HG02885 (cell line): ENCODE data around the gene VCAN.

Experiments used
- ATAC-seq: cut with Tn5 transposase; IDR thresholded peaks from one replicate; pipeline ENCODE4 v1.9.1; 2021; ENCODE audit warnings: mild to moderate bottlenecking; ENCODE audit not compliant: unreplicated experiment, poor library complexity

VCAN gene

GRCh38 chr5:83493644-83494043 is 22.1 kb downstream of the VCAN start:
- no peak for ATAC-seq

DNA sequence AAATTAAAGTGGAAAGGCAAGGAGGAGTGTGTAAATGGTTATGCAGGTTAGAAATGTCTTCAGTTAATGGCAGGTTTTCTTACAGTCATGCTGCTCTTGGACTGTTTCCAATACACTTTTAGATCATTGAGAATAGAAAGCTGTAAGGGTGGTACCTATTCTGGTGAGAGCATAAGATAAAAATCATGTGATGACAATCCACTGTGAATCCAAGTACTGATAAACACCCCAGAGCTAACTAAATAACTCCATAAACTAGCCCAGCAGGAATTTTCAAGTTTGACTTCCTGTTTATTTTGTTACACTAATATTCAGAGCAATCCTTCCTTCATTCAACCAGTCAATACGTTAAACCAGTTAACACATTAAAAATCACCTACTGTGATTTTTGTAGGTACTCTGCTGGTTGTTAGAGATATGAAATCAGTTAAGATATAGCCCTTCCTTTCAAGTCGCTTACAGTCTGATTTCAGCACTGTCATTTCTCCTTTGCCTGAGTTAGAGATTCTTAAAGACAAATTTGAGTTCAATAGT is 22.6 kb downstream of the VCAN start:
- ATAC-seq, result no peak

GRCh38 chr5:83494666-83495065 is 23.1 kb downstream of the VCAN start:
- no peak for ATAC-seq

- ATAC-seq, result no peak
Observed at GRCh38 chr5:83496626-83497025, 25.1 kb downstream of the VCAN start.

DNA sequence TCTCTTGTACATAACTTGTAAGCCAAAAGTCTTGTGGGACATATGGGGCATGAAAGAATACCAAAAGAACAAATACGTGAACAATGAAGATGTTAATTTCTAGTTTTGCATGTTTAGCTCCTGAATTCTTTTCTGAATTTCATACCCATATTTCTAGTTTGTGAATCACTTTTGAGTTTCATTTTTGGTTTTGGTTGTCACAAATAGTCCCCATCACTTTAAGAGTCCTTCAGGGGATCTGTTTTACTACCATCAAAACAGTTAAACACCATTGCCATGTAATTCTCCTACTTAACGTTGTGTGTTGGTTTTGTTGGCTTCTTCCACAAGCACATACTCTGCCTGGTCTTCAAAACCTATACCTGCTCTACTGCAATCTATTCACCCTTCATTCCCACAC is 27.0 kb downstream of the VCAN start:
- peak; percentile 69 for ATAC-seq

DNA sequence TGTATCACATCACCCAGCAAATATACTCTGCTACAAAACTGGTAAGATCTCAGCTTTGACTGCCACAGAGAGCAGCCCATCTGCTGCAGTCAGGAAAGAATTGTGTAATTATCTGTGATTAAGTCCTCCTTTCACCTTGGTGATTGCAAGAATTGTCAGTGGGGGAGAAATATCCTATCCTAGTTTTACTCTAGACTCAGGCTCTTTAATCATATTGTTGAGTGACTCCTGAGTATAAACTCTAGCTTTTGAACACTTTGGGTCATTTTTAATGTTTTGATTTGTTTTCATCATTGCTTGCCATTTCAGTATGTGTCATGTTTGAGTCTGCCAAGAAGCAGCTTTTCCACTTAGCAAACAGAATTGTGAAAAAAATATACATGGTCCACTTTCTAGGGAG is 32.1 kb downstream of the VCAN start:
- no peak for ATAC-seq

DNA sequence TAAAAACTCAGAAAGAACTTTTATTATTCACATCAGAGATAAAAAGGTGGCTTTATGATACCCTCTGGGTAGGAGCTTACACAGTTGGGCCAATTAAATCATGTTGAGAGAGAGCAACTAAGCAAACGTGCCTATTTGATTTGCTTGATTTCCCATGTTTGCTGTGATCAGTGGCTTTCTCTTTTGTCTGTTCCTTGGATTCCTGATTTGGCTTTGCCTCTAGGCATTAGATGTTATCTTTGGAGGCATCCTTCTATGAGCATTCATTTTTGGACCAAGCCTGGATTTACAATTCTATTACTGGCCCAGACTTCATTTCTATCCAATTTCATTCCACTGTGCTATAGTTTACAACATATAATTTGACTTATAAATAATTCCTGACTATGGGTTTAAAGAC is 35.9 kb downstream of the VCAN start:
- ATAC-seq, result no peak

GRCh38 chr5:83509540-83509939 is 38.0 kb downstream of the VCAN start:
- ATAC-seq, result no peak

DNA sequence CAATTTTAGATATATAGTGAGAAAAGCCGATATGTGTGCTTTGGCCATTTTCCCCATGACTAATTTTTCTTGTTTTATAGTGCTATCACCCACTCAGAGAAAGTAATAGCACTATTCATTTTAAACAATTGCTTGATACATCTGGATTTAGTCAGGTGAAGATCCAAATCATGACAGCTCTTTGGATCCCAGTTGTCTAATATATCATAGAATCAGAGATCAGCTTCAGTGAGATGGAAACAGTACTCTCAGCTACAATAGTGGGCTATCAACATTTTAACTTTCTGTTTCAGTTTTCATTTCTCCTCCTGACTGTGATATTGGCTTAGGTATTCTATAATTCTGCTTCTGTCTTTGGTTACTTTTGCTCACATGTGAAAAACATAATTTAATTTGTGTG is 38.7 kb downstream of the VCAN start:
- ATAC-seq, result peak; percentile 86

GRCh38 chr5:83512061-83512745 is 40.7 kb downstream of the VCAN start:
- ATAC-seq, result no peak

- ATAC-seq, result no peak
Observed at GRCh38 chr5:83513081-83513480, 41.5 kb downstream of the VCAN start.

GRCh38 chr5:83513491-83513890 is 41.9 kb downstream of the VCAN start:
- ATAC-seq, result no peak

DNA sequence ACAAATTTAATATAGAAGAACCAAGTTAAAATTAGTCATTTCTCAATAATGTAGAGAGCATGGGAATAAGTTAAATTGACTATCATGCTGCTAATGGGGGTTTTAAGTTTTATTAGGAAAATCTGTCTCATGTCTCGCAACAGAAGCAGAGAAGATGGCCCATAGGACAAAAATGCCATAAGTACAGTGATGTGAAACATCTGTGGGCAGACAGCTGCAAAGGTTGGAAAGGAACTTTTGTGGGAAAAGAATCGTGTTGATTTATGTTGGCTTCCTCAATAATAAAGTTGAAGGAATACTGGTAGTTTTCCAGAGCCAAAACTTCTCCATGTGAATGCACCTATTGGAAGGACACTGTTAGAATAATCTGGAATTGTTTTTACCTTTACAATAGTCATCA is 44.8 kb downstream of the VCAN start:
- ATAC-seq, result no peak

GRCh38 chr5:83517072-83517687 is 45.6 kb downstream of the VCAN start:
- ATAC-seq, result no peak

- ATAC-seq, result no peak
Observed at GRCh38 chr5:83517688-83518085, 46.1 kb downstream of the VCAN start.

DNA sequence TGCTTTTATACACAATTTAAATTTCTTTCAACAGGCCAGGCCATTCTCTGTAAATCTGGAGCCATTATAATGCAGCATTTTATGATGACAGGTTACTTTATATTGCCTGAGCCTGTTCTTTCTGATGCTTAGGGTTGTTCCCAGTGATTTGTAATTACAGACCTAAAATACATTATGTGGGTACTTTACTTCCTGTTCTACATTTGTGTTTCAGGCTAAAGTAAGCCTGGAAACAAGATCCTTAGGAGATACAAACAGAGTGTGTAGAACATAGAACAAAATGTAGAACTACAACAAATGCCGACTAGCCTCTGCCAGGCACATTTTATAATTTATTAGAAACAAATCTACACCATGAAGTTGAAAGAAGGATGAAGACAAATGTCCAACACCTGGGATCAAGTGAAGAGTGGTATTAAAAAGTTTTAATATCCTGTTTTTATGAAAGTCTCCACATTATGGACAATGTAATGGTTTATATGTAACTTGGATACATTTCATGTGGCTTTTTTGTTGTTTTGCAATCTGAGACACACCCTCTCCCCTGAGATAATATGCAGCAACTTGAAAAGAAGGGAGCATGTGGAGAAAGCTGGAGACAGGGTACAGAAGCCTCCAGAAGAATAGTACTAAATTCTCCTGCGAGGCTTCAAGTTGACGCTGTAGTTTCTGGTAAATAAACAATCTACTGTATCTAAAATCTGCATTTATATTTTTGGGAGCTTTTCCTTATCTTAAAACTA is 46.9 kb downstream of the VCAN start:
- ATAC-seq, result no peak

GRCh38 chr5:83522446-83522845 is 50.9 kb downstream of the VCAN start:
- no peak for ATAC-seq

DNA sequence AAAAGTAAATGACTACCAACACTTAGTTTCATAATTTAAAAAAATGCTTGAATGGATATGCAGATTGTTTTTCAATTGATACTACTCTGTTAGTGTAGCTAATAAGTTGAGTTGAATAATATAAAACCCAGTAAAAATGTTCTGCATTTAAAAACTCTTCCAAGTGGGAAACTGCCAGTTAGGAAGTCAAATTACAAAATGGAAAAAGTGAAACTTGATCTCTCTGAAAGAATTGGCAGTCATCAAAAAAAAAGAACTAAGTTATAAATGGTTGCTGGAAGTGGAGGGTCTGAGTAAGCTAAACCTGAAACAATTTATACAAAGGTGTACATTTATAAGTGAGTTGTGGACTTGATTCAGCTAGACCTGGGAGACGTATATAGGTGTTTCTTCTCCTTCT is 52.4 kb downstream of the VCAN start:
- ATAC-seq, result no peak

DNA sequence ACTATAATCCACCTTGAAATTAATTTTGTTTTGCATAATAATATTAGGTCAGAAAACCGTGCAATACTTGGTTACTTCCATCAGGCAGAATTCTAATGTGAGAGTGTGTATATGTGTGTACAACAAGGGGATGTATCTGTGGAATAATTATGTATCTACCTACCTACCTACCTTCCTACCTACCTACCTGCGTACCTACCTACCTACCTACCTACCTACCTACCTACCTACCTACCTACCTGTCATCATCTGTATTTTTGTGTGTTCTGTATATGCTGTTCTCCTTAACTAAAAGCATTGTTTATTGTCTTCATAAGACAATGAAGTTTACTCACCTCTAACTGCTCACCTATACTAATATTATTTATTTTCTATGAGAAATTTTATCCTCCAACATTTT is 52.8 kb downstream of the VCAN start:
- no peak for ATAC-seq

DNA sequence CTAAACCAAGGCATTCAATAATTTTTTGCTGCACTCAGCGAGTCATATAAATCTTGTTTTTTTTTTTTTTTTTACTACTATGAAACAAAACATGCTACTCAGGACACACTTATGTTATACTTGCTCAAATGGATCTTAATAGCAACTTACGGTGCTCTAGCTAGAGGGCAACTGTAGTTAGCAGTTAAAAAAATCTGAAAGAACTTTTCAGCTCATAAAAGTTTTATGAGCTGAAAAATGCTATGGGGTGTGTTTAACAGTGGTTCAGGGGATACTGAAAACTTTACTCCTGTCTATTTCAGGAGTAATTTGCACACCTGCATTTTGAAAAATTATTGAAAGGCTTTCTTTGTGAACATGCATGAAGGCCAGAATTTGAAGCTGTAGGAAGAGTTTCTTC is 53.4 kb downstream of the VCAN start:
- ATAC-seq, result no peak

DNA sequence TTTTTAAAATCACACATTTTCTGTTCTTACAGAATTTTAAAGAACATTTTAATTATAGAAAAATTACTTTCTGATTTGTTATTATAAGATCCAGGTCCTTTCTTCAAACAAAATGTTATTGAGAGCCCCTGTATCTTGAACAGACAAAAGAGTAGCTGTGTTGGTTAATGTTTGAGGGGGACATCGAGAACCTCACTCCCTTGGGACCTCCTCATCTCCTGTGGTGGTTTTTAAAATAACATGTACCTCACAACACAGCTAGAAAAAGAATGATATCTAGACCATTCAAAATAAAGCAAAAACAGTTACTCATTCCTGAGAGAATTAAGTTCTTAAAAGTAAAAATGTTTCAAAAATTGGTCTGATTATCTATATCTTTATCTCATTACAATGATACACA is 54.7 kb downstream of the VCAN start:
- ATAC-seq, result no peak
